Bronchial epithelial cell (primary cell): Measurements from ENCODE around the gene TSC2. TPM values are rescaled to one million over a fixed set of nuclear protein-coding genes. Genes with fewer than 3 reads are reported as not detected.

Source experiments
- DNase-seq: peaks from one replicate; pipeline ENCODE4 v3.0.0-alpha.2; 2010; ENCODE audit warnings: low read depth
- FAIRE-seq: peaks from 2 replicates; lab custom pipeline; 2011; peaks lifted over from hg19 to GRCh38; lab: Jason Lieb, UNC
- H3K27me3 ChIP-seq: 2 replicates; pipeline ENCODE4 v1.5.1; 2011; ENCODE audit warnings: low read length; ENCODE audit not compliant: control insufficient read depth, insufficient read depth
- H3K36me3 ChIP-seq: 2 replicates; pipeline ENCODE4 v1.5.1; 2011; ENCODE audit warnings: low read length; ENCODE audit not compliant: control insufficient read depth, insufficient read depth
- H3K4me3 ChIP-seq: 2 replicates; pipeline ENCODE4 v1.5.1; 2011; ENCODE audit warnings: mild to moderate bottlenecking, low read depth, low read length, control low read depth
- CTCF ChIP-seq: IDR thresholded peaks from 2 replicates; pipeline ENCODE4 v1.5.1; 2011; ENCODE audit warnings: mild to moderate bottlenecking, moderate library complexity, low read length, control low read depth, inconsistent platforms; ENCODE audit not compliant: insufficient read depth, severe bottlenecking
- total RNA-seq: library from RNA; depleted of rRNA; stranded (reverse); fragments of >200 nt; gene quantifications from 2 replicates; pipeline ENCODE4 v1.2.1, GENCODE V29; 2014

Gene TSC2
- total RNA-seq, 1 donor from 2014 or later: 25.0 TPM

- peaks cover 11% of the 10 kb centered on the region for H3K27me3 ChIP-seq
Measured at GRCh38 chr16:2015947-2016208, 31.9 kb upstream of the TSC2 start.

GRCh38 chr16:2016407-2016922, 31.3 kb upstream of the TSC2 start:
- FAIRE-seq: no peak
- DNase-seq: no peak
- Histone ChIP-seq H3K4me3 (no peak overlapping the region), H3K36me3 (no peaks in the 10 kb centered on the region), H3K27me3 (peaks cover 11% of the 10 kb centered on the region)
- TF ChIP-seq CTCF: peak; percentile 29

More at GRCh38 chr16:2015947-2016208, 31.9 kb upstream of the TSC2 start:
- no peak overlapping the region for H3K4me3 ChIP-seq
- no peak for DNase-seq
- no peaks in the 10 kb centered on the region for H3K36me3 ChIP-seq
- TF ChIP-seq CTCF: no peak
- FAIRE-seq: no peak

- no peak within 1 kb of the TSS for H3K4me3 ChIP-seq
- DNase-seq (no peak), FAIRE-seq (no peak)
- no peak for TF ChIP-seq CTCF
- peaks cover 11% of the 10 kb centered on the region for H3K27me3 ChIP-seq
- no peaks in the 10 kb centered on the region for H3K36me3 ChIP-seq
Measured at GRCh38 chr16:2019518-2019920, 28.3 kb upstream of the TSC2 start, which contains the start of gene NPW. NPW (plus strand) TSS chr16:2019785.

GRCh38 chr16:2019921-2020831, 27.6 kb upstream of the TSC2 start:
- FAIRE-seq: no peak
- H3K27me3 ChIP-seq: peaks cover 11% of the 10 kb centered on the region
- no peaks in the 10 kb centered on the region for H3K36me3 ChIP-seq
- no peak overlapping the region for H3K4me3 ChIP-seq
- DNase-seq: no peak
- no peak for TF ChIP-seq CTCF

- Histone ChIP-seq H3K36me3 (no peaks in the 10 kb centered on the region), H3K27me3 (peaks cover 11% of the 10 kb centered on the region), H3K4me3 (peak overlapping the region; percentile 14)
- TF ChIP-seq CTCF: no peak
- FAIRE-seq (no peak), DNase-seq (no peak)
Measured at GRCh38 chr16:2022723-2023091, 25.1 kb upstream of the TSC2 start.
